PC-9 (cell line): Measurements from ENCODE around the gene SPATC1L.

ENCODE experiments used
- CTCF ChIP-seq: fragments of 200-600 bp; sonication (generic); conservative IDR thresholded peaks from 2 replicates; pipeline ENCODE4 v1.6.1; 2017; ENCODE audit warnings: mixed run types, antibody characterized with exemption, mild to moderate bottlenecking, moderate library complexity
- EZH2 ChIP-seq: fragments of 200-600 bp; sonication (generic); IDR thresholded peaks from 2 replicates; pipeline ENCODE4 v1.8.0; 2017; ENCODE audit warnings: antibody characterized with exemption, low read depth

- TF ChIP-seq CTCF (no peak), EZH2 (no peak)
Measured at GRCh38 chr21:46144464-46145070, 39.7 kb downstream of the SPATC1L start.
